H1 (cell line): ENCODE results near the gene EXOC3L1. TPM values are rescaled to one million over a fixed set of nuclear protein-coding genes. Genes with fewer than 3 reads are reported as not detected.

Experiments
- CTCF ChIA-PET: fragments of 300-600 bp; sonication (Branson Sonifier 250); formaldehyde crosslinking; loops from one replicate; lab custom pipeline; 2021; ENCODE audit not compliant: partially characterized antibody; lab: Charles Lee
- POLR2A ChIA-PET: fragments of 300-600 bp; sonication (Branson Sonifier 250); formaldehyde crosslinking; loops from one replicate; lab custom pipeline; 2021; ENCODE audit warnings: inconsistent platforms; ENCODE audit not compliant: partially characterized antibody; lab: Charles Lee
- DNase-seq, 2 experiments: peaks; one replicate each; pipeline versions ENCODE4 v3.0.0 to v3.0.0-alpha.2; 2010 to 2022; ENCODE audit warnings: low spot score in 2 of 2, low read depth in 1 of 2, mixed read lengths in 1 of 2
- FAIRE-seq: peaks from 2 replicates; lab custom pipeline; 2011; peaks lifted over from hg19 to GRCh38; lab: Jason Lieb, UNC
- H2AFZ ChIP-seq: 2 replicates; pipeline ENCODE4 v1.8.1; 2012; ENCODE audit warnings: low read length, inconsistent platforms
- H2AK5ac ChIP-seq: 2 replicates; pipeline ENCODE4 v1.6.1; 2013; ENCODE audit warnings: low read depth, low read length
- H2BK120ac ChIP-seq: replicated peaks from 2 replicates; pipeline ENCODE3; 2013; ENCODE audit warnings: low read depth, low read length, inconsistent platforms
- H2BK12ac ChIP-seq: 2 replicates; pipeline ENCODE4 v1.6.1; 2013; ENCODE audit warnings: low read depth, low read length
- H2BK15ac ChIP-seq: 2 replicates; pipeline ENCODE4 v1.6.1; 2013; ENCODE audit warnings: low read length
- H2BK20ac ChIP-seq: 2 replicates; pipeline ENCODE4 v1.6.1; 2013; ENCODE audit warnings: low read length
- H2BK5ac ChIP-seq: 2 replicates; pipeline ENCODE4 v1.6.1; 2013; ENCODE audit warnings: low read depth, low read length
- H3K14ac ChIP-seq: 2 replicates; pipeline ENCODE4 v1.6.1; 2013; ENCODE audit warnings: inconsistent platforms; ENCODE audit not compliant: insufficient read length
- H3K18ac ChIP-seq: 2 replicates; pipeline ENCODE4 v1.6.1; 2013; ENCODE audit warnings: low read length; ENCODE audit errors: extremely low read depth
- H3K23ac ChIP-seq: 2 replicates; pipeline ENCODE4 v1.6.1; 2013; ENCODE audit warnings: inconsistent platforms; ENCODE audit not compliant: insufficient read length
- H3K23me2 ChIP-seq: 2 replicates; pipeline ENCODE4 v1.6.1; 2013; ENCODE audit warnings: low read depth, low read length
- H3K27ac ChIP-seq: 2 replicates; pipeline ENCODE4 v1.6.1; 2011; ENCODE audit warnings: low read depth, low read length, inconsistent platforms
- H3K27me3 ChIP-seq, 4 experiments: replicated peaks in 1 of 4; 1 replicate in 1 of 4; 2 replicates in 3 of 4; pipeline versions ENCODE4 v1.6.1 to v1.8.1; 2011 to 2013; ENCODE audit warnings: low read length in 3 of 4, mild to moderate bottlenecking in 3 of 4, inconsistent platforms in 2 of 4, mixed read lengths in 2 of 4, moderate library complexity in 1 of 4; ENCODE audit not compliant: control insufficient read depth in 3 of 4, insufficient read depth in 3 of 4; ENCODE audit errors: extremely low read depth in 1 of 4
- H3K36me3 ChIP-seq, 4 experiments: 2 replicates each; pipeline versions ENCODE4 v1.6.1 to v1.8.1; 2011 to 2013; ENCODE audit warnings: mild to moderate bottlenecking in 4 of 4, low read length in 3 of 4, moderate library complexity in 2 of 4, control low read depth in 1 of 4, inconsistent platforms in 1 of 4; ENCODE audit not compliant: insufficient read depth in 4 of 4, control insufficient read depth in 2 of 4
- H3K4ac ChIP-seq: replicated peaks from 2 replicates; pipeline ENCODE3; 2013; ENCODE audit warnings: low read length, low read depth, mixed read lengths, inconsistent platforms; ENCODE audit not compliant: insufficient read length
- H3K4me1 ChIP-seq, 4 experiments: replicated peaks in 1 of 4; 1 replicate in 1 of 4; 2 replicates in 3 of 4; pipeline versions ENCODE4 v1.6.1 to v1.8.1; 2011 to 2013; ENCODE audit warnings: low read length in 3 of 4, inconsistent platforms in 2 of 4, mixed read lengths in 1 of 4; ENCODE audit not compliant: insufficient read depth in 4 of 4, control insufficient read depth in 3 of 4
- H3K4me2 ChIP-seq, 2 experiments: 2 replicates each; pipeline versions ENCODE4 v1.6.1 to v1.8.1; 2011 to 2013; ENCODE audit warnings: low read depth in 2 of 2, low read length in 2 of 2, control low read depth in 1 of 2, inconsistent platforms in 1 of 2, mild to moderate bottlenecking in 1 of 2; ENCODE audit not compliant: insufficient read depth in 1 of 2
- H3K4me3 ChIP-seq, 4 experiments: fragments of 200-600, 300-600 bp in 1 of 4; sonication (generic), shearing (Covaris generic), sonication (Bioruptor Twin) in 1 of 4; 2 replicates each; pipeline versions ENCODE4 v1.5.1 to v1.8.1; 2011 to 2016; ENCODE audit warnings: low read length in 4 of 4, low read depth in 3 of 4, control low read depth in 2 of 4, inconsistent platforms in 2 of 4, mild to moderate bottlenecking in 2 of 4, mixed read lengths in 1 of 4, moderate library complexity in 1 of 4; ENCODE audit not compliant: insufficient read depth in 2 of 4; ENCODE audit errors: extremely low read depth in 1 of 4
- H3K56ac ChIP-seq: replicated peaks from 2 replicates; pipeline ENCODE3; 2013; ENCODE audit warnings: low read depth, mild to moderate bottlenecking, mixed read lengths, low read length, inconsistent platforms; ENCODE audit not compliant: insufficient read length
- H3K79me1 ChIP-seq: 2 replicates; pipeline ENCODE4 v1.6.1; 2013; ENCODE audit warnings: low read depth, low read length, control low read depth
- H3K79me2 ChIP-seq, 2 experiments: 2 replicates each; pipeline versions ENCODE4 v1.6.1 to v1.8.1; 2012 to 2013; ENCODE audit warnings: low read length in 2 of 2, mild to moderate bottlenecking in 2 of 2, inconsistent platforms in 1 of 2; ENCODE audit not compliant: insufficient read depth in 2 of 2, control insufficient read depth in 1 of 2
- H3K9ac ChIP-seq, 4 experiments: replicated peaks in 1 of 4; 1 replicate in 1 of 4; 2 replicates in 3 of 4; pipeline versions ENCODE4 v1.6.1 to v1.8.1; 2011 to 2013; ENCODE audit warnings: low read depth in 3 of 4, low read length in 3 of 4, control low read depth in 2 of 4, mild to moderate bottlenecking in 2 of 4, moderate library complexity in 2 of 4, inconsistent platforms in 1 of 4; ENCODE audit errors: extremely low read depth in 1 of 4
- H3K9me3 ChIP-seq, 2 experiments: 2 replicates each; pipeline versions ENCODE4 v1.6.1 to v1.8.1; 2012 to 2013; ENCODE audit warnings: mild to moderate bottlenecking in 2 of 2, moderate library complexity in 2 of 2, control low read depth in 1 of 2, inconsistent platforms in 1 of 2, low read depth in 1 of 2, low read length in 1 of 2, mixed read lengths in 1 of 2; ENCODE audit not compliant: insufficient read depth in 2 of 2
- H4K20me1 ChIP-seq, 2 experiments: replicated peaks in 1 of 2; 2 replicates each; pipeline versions ENCODE3 to v1.8.1; 2011 to 2013; ENCODE audit warnings: inconsistent platforms in 2 of 2, low read length in 2 of 2, mild to moderate bottlenecking in 1 of 2; ENCODE audit not compliant: insufficient read depth in 2 of 2, control insufficient read depth in 1 of 2
- H4K5ac ChIP-seq: 2 replicates; pipeline ENCODE4 v1.6.1; 2013; ENCODE audit warnings: low read length, low read depth, mixed read lengths, inconsistent platforms; ENCODE audit not compliant: insufficient read length
- H4K8ac ChIP-seq: 2 replicates; pipeline ENCODE4 v1.8.0; 2013; ENCODE audit warnings: mild to moderate bottlenecking, moderate library complexity, low read length, inconsistent platforms; ENCODE audit not compliant: insufficient read depth; ENCODE audit errors: extremely low read depth
- H4K91ac ChIP-seq: replicated peaks from 2 replicates; pipeline ENCODE3; 2013; ENCODE audit warnings: low read length, mixed read lengths, inconsistent platforms; ENCODE audit not compliant: insufficient read length
- SUZ12 ChIP-seq: fragments of 200-600 bp; sonication (generic); IDR thresholded peaks from 2 replicates; pipeline ENCODE4 v1.6.1; 2012; ENCODE audit warnings: mild to moderate bottlenecking, inconsistent platforms, low read length, moderate library complexity, mixed read lengths
- WGBS, 2 experiments: shearing (Covaris generic) in 1 of 2; methylation state at CpG; one replicate each; pipeline versions ENCODE4 v1.1.6 to v1.1.7; 2013 to 2015; ENCODE audit warnings: low lambda C conversion rate in 2 of 2, mixed read lengths in 2 of 2, inconsistent platforms in 1 of 2, low coverage in 1 of 2, missing lambda C conversion rate in 1 of 2; ENCODE audit not compliant: insufficient replicate concordance in 2 of 2, insufficient coverage in 1 of 2, insufficient read length in 1 of 2; ENCODE audit errors: extremely low coverage in 1 of 2, missing lambda C conversion rate in 1 of 2; 5-methylcytosine and 5-hydroxymethylcytosine counted together
- polyA plus RNA-seq, 7 experiments: library from polyadenylated mRNA; depleted of rRNA in 3 of 7; stranded (reverse) in 5 of 7; unstranded in 2 of 7; fragments of >200 nt in 5 of 7; fragments of 200-250 nt in 2 of 7; gene quantifications; 1 replicate in 5 of 7; 2 replicates in 1 of 7; 4 replicates in 1 of 7; pipeline versions ENCODE4 v1.2.1 to v1.2.3, GENCODE V29; 2011 to 2013; ENCODE audit warnings: missing spikeins in 2 of 7, mixed read lengths in 2 of 7
- total RNA-seq: library from RNA; stranded (reverse); fragmentation: NEBNext Ultra II Directional; extraction: Animal tissue kit (Norgen Biotek cat#: 25700); gene quantifications from 2 replicates; pipeline ENCODE4 v1.2.1, GENCODE V29; 2021

Gene EXOC3L1
- total and polyA plus RNA-seq, 2 of the 8 experiments (the other 6 are each of a cell fraction or from before 2014, with no cell fraction given) = 1.3 TPM

DNA sequence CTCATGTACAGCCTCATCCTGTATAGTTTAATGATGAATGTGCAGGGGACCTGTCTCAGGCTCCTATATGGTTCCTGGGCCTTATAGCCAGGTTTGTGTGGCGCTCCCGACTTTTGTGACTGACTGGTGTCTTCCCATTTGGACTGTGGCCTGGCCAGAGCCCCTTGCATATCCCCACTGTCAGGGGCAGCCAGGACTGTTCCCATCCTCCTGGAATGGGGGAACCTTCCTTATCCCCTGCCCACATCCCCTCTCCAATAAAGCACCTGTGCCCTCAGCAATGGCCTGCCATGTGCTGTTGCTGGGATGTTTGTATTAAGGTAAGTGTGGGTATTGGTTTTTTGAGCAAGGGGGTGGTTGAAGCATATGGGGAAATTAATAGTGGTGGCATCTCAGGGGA lies 41.7 kb downstream of the EXOC3L1 start:
- ChIA-PET CTCF (interaction anchor here (0.9 to 1.6 kb wide), 4 partner anchors 55 to 183 kb away, joined by 3 to 4 read pairs (median 4); no protein-coding TSS in a partner anchor), POLR2A (interaction anchor here (1.7 kb wide), 1 partner anchor 21 kb away, joined by 4 read pairs; no protein-coding TSS in a partner anchor)
- H2AFZ ChIP-seq = no peak overlapping the region
- H4K20me1 ChIP-seq = peaks cover 3 to 19% of the 10 kb centered on the region in 2 experiments
- no peak overlapping the region for H2BK20ac ChIP-seq
- H3K4ac ChIP-seq = no peak overlapping the region
- H3K18ac ChIP-seq = no peak overlapping the region
- no peaks in the 10 kb centered on the region for H3K79me2 ChIP-seq
- H2BK12ac ChIP-seq = no peak overlapping the region
- 100% methylated on average over 2 of the region's 2 CpGs; no CpG with 5 or more reads in 1 of the 2 experiments for WGBS, 2 experiments
- peaks cover 10 to 29% (median 21%) of the 10 kb centered on the region in 4 experiments for H3K27me3 ChIP-seq
- no peaks in the 10 kb centered on the region for H3K79me1 ChIP-seq
- no peak overlapping the region for H3K27ac ChIP-seq
- no peak overlapping the region for H3K4me3 ChIP-seq
- H3K4me1 ChIP-seq = peaks cover 0 to 11% (median 8%) of the 10 kb centered on the region in 4 experiments; a peak in 5 of 7 replicates
- H2BK120ac ChIP-seq = no peak overlapping the region
- no peak overlapping the region for H3K14ac ChIP-seq
- H2AK5ac ChIP-seq = no peak overlapping the region; the same call in 1 of the 2 replicates
- no peak for TF ChIP-seq SUZ12
- TF ChIP-seq, all 59 proteins: peak for 0
- DNase-seq = no peak
- no peaks in the 10 kb centered on the region; a peak in 1 of 4 replicates for H3K9me3 ChIP-seq
- no peak overlapping the region for H3K23ac ChIP-seq
- H4K8ac ChIP-seq = no peak overlapping the region
- no peak overlapping the region; a peak in 1 of 7 replicates for H3K9ac ChIP-seq
- H2BK5ac ChIP-seq = no peak overlapping the region
- H4K5ac ChIP-seq = no peak overlapping the region
- H2BK15ac ChIP-seq = no peak overlapping the region
- no peak for FAIRE-seq
- H3K4me2 ChIP-seq = no peak overlapping the region
- H3K23me2 ChIP-seq = peaks cover 13% of the 10 kb centered on the region; the same call in 1 of the 2 replicates
- H3K36me3 ChIP-seq = peaks cover 11 to 31% (median 20%) of the 10 kb centered on the region in 4 experiments; a peak in 6 of 8 replicates
- no peak overlapping the region for H3K56ac ChIP-seq
- H4K91ac ChIP-seq = no peak overlapping the region
